GM18870 (cell line): ENCODE data around the gene TREH.

Experiments used
- ATAC-seq: cut with Tn5 transposase; IDR thresholded peaks from one replicate; pipeline ENCODE4 v1.9.1; 2021; ENCODE audit warnings: moderate library complexity; ENCODE audit not compliant: unreplicated experiment

Gene TREH

GRCh38 chr11:118632577-118633318, 46.7 kb downstream of the TREH start:
- no peak for ATAC-seq

DNA sequence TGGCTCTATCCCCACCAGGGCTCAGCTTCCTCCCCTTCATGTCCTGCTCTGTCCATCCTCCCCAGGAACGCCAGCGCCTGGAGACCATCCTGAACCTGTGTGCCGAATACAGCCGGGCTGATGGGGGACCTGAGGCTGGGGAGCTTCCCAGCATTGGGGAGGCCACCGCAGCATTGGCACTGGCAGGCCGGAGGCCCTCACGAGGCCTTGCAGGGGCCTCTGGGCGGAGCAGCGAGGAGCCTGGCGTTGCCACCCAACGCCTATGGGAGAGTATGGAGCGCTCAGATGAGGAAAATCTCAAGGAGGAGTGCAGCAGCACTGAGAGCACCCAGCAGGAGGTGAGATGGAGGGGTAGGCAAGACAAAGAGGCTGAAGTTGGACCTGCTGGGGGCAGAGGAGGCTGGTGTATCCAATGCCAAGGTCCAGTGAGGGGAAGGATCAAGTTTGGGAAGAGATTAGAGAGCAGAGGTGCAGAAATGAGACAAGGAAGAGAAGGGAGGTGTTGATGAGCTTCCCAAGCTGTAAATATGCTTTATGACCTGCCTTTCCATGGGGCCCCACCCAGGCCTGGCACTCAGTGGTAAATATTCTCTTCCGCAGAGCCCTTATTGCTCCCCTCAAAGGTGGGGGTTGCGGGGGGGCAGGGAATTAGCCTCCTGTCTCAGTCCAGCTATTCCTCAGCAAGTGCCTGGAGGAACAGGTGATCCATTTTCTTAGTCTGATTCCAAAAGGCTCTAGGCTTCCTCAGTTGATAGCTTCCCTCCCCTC, 48.1 kb downstream of the TREH start:
- no peak for ATAC-seq

DNA sequence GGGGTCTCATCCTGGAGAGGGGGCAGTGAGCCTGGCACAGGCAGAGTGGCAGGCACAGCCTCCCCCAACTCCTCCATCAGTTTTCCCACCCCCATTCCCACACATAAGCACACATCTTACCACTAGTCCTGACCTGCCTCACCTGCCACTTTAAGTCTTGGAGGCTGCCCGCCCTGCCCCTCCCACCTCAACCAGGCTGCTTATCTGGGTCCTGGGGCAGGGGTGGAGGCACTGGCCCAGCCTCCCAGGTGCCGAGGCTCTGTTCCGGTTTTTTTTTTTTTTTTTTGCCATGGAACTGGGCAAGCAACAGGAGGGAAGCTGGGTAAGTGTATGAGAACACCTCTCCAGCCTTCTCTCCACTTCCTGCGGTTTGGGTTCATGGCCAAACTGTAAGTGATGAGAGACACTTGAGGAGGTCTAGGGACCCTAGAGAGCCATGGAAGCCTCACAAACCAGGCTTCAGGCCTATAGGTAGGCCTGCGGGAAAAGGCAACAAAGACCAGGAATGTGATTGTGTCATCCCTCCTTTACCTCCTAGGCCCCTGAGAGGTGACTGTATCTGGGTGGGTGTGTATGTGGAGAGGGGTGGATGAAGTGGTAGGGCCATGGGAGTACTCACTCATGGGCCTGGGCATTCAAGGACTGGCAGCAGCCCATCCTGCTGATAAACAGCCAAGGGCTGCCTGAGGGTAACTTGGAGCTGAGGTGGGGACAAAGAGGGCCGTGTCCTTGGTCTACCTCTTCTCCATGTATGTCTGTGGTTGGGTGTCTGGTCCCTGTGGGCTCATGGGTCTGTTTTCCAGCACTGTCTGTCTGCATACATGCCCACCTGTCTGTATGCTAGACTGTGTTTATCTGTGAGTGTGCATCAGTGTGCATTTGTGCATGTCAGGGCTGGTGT, 49.4 kb downstream of the TREH start:
- no peak for ATAC-seq

DNA sequence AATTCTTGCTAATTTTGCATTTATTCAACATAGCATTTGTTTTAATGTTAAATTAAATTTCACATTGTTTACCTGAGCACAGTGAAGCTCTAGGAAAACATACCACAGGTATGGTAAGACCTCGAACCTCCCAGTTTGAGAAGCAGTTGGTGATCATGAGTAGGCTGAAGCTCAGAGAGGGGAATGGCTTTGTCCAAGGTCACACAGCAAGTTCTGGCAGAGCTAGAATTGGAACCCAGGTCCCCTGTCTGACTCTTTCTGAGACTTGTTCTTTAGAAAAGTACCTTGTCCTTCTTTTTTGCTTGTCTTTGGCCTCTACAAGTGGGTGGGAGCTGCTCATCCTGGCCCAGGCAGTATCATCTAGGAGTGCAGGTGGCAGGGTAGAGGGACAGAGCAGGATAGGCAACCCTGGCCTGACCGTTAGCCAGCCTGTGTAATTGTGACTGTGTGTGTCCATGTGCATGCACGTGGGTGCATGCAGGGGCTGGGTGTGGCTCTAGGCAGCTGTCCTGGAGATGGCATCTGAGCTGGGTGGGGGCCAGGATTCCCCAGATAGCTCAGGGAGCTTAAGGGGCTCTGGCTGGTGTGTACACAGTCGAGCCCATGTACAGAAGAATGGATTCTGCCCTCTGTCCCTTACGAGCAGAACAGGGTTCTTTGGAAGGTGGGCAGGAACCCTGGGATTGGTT, 50.4 kb downstream of the TREH start:
- no peak for ATAC-seq

GRCh38 chr11:118628432-118628831, 51.0 kb downstream of the TREH start:
- ATAC-seq, result no peak

DNA sequence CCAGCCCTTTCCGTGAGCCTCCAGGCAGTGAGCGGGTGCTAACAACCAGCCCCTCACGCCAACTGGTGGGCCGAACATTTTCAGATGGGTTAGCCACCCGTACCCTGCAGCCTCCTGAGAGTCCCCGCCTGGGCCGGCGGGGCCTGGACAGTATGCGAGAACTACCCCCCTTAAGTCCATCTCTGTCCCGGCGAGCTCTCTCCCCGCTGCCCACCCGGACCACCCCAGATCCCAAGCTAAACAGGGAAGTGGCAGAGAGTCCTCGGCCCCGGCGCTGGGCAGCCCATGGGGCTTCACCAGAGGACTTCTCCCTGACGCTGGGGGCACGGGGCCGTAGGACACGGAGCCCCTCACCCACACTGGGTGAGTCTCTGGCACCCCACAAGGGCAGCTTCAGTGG, 51.4 kb downstream of the TREH start:
- ATAC-seq, result no peak

GRCh38 chr11:118627566-118627965, 51.9 kb downstream of the TREH start:
- ATAC-seq, result no peak

GRCh38 chr11:118625976-118626375, 53.5 kb downstream of the TREH start:
- ATAC-seq, result no peak

GRCh38 chr11:118625036-118625690, 54.3 kb downstream of the TREH start:
- no peak for ATAC-seq

- ATAC-seq, result no peak
These were observed 56.2 kb downstream of the TREH start for GRCh38 chr11:118623269-118623655.

GRCh38 chr11:118622376-118623268, 56.8 kb downstream of the TREH start:
- no peak for ATAC-seq

GRCh38 chr11:118621784-118622375, 57.6 kb downstream of the TREH start:
- ATAC-seq, result no peak

GRCh38 chr11:118621071-118621783, 58.2 kb downstream of the TREH start:
- no peak for ATAC-seq

DNA sequence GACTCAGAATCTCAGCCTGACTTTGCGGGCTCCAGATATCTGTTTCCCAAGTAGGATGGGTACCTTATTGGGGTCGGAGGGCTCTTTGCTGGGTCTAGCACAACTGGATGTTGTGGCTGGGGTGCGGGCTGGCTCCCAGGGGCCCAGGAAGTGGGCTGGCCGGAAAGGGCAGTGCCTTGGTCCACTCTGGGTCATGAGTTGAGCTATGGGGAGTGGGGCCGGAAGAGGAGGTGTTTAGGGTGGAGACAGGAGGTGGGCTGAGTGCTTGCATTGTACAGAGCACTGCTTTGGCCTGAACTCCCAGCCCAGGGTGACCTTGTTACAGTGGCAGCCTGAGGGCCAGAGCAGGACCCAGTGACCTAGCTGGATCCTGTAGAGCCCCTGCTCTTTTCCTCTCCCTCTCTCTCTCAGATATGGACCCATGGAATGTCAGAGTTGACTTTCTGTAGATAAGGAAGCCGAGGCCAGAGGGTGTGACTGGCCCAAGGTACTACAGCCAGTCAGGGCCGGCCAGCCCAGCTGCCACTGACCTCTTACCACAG, 58.9 kb downstream of the TREH start:
- ATAC-seq, result no peak

DNA sequence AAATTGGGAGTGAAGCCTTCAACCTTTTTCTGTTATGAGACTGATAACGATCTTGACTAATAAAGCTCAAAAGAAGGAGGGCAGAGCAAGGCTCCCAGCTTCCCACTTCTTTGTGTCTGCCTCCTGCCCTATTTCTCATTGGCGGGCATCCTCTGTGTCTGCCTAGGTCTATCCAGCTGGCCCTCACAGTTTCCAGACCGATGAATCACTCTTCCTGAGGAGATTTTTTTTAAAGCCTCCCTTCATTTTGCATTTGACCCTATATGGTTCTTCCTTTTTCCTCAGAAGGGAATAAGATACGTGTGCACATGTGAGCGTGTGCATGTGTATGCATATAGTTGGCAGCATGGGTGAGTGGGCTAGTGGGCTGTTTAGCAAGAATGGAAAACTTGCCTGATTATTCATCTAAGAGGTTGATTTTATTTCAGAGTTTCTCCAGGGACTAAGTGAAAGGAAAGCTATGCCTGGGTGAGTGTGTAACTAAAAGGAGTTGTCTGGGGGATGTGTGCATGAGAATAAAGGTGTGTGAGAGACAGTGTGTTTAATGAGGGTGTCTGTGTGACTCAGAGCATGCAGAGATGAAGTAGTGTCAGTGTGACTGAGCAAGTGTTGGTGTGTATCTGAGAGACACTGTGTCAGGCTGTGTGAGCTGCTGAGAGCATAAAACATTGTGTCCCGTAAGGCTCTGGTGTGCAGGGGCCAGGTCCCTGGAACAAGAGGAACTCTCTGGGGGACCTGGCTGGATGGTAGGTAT, 59.8 kb downstream of the TREH start:
- no peak for ATAC-seq

DNA sequence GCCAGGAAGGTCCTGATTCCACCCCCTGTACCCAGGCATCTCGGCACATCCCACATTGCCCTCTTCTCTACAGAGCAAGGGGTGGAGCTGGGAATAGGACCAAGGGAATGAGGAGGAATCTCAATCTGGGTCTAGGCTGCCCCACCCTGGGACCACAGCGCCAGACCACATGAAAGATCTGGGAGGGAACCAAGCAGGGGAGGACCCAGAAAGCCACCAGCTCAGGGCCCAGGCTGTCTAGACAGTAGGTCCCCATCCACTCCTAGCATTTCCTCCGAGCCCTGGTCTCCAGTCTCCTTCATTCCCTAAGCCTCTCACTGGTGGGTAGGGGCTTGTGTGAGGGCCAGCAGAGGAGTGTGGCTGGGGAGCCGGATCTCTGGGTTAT, 60.5 kb downstream of the TREH start:
- no peak for ATAC-seq
